Measurements from ENCODE around the gene TBC1D8B. TPM values are rescaled to one million over a fixed set of nuclear protein-coding genes. Genes with fewer than 3 reads are reported as not detected.

The TBC1D8B gene
- total RNA-seq, 1 experiment from 2014 or later = 9.2 TPM

- H3K4me1 ChIP-seq (ENCODE audit: control insufficient read depth in 1 of 2, insufficient read depth in 2 of 2, low read length in 2 of 2) = no peaks in the 10 kb centered on the region
- H2AFZ ChIP-seq (ENCODE audit: low read depth, low read length, poor library complexity, severe bottlenecking) = no peak overlapping the region
- no peak for DNase-seq (ENCODE audit: low read depth, low spot score)
- no peaks in the 10 kb centered on the region for H4K20me1 ChIP-seq (ENCODE audit: insufficient read depth)
- H3K27me3 ChIP-seq (ENCODE audit: insufficient read depth, low read length) = no peaks in the 10 kb centered on the region
- H3K27ac ChIP-seq (ENCODE audit: low read depth, low read length) = no peak overlapping the region
- no peaks in the 10 kb centered on the region for H3K9me2 ChIP-seq (ENCODE audit: insufficient read depth)
- H3K79me2 ChIP-seq (ENCODE audit: insufficient read depth, low read length) = no peaks in the 10 kb centered on the region
- ChIA-PET CTCF (no interaction called here), RAD21 (ENCODE audit: low non-redundant PET in 1 of 2, low total read pairs in 2 of 2, uncharacterized antibody in 2 of 2, unreplicated experiment in 2 of 2) (no interaction called here), POLR2A (no interaction called here)
- H3K4me2 ChIP-seq (ENCODE audit: low read length) = no peak overlapping the region
- intact Hi-C loops (cut with micrococcal nuclease) = no loop called here
- no peak for ATAC-seq
- TF ChIP-seq MAX (IDR thresholded peaks at IDR 0.05) (no peak), ZFX (IDR thresholded peaks at IDR 0.05) (no peak), YY1 (IDR thresholded peaks at IDR 0.05; ENCODE audit: extremely low read depth, insufficient replicate concordance, low read depth, low read length) (no peak), EZH2 (IDR thresholded peaks at IDR 0.05) (no peak), ATF3 (IDR thresholded peaks at IDR 0.05) (no peak), EGR1 (IDR thresholded peaks at IDR 0.05; ENCODE audit: low read depth) (no peak), CBX3 (IDR thresholded peaks at IDR 0.05; ENCODE audit: low read depth) (no peak), POLR2AphosphoS5 (IDR thresholded peaks at IDR 0.05; ENCODE audit: low read depth, low read length) (no peak), CTCF (IDR thresholded peaks at IDR 0.05 in 2 of 3, conservative IDR thresholded peaks at IDR 0.05 in 1 of 3; ENCODE audit: borderline replicate concordance in 1 of 3, insufficient read depth in 1 of 3, low read depth in 2 of 3, low read length in 2 of 3) (no peak), EZH2phosphoT487 (IDR thresholded peaks at IDR 0.05; ENCODE audit: borderline replicate concordance) (no peak), SP1 (IDR thresholded peaks at IDR 0.05; ENCODE audit: low read depth) (no peak), RAD21 (IDR thresholded peaks at IDR 0.05; ENCODE audit: low read depth) (no peak), SIN3A (IDR thresholded peaks at IDR 0.05; ENCODE audit: low read depth) (no peak), TCF7L2 (IDR thresholded peaks at IDR 0.05; ENCODE audit: borderline replicate concordance, extremely low read depth, insufficient read depth, insufficient read length) (no peak), SRF (IDR thresholded peaks at IDR 0.05; ENCODE audit: low read depth) (no peak), CEBPB (IDR thresholded peaks at IDR 0.05; ENCODE audit: low read depth) (no peak), REST (IDR thresholded peaks at IDR 0.05; ENCODE audit: low read depth) (no peak)
- H3K9ac ChIP-seq (ENCODE audit: low read length) = no peak overlapping the region
- no TSS peak for BruUV-seq (replicated peaks)
- no peaks in the 10 kb centered on the region for H3K9me3 ChIP-seq (ENCODE audit: control insufficient read depth in 1 of 2, insufficient read depth in 1 of 2, low read depth in 1 of 2, low read length in 2 of 2)
- H3K4me3 ChIP-seq (replicated peaks in 1 of 2; ENCODE audit: low read depth in 1 of 2, low read length in 2 of 2) = no peak overlapping the region
- H3K36me3 ChIP-seq (ENCODE audit: control insufficient read depth in 1 of 2, insufficient read depth in 2 of 2, low read length in 2 of 2) = no peaks in the 10 kb centered on the region
Observed at GRCh38 chrX:106783716-106784115, 18.8 kb upstream of the TBC1D8B start.

Measured in HCT116 (cell line).